Subcutaneous adipose tissue (tissue), 4 donors: ENCODE data around the gene KIF16B. TPM values are rescaled to one million over a fixed set of nuclear protein-coding genes. Genes with fewer than 3 reads are reported as not detected.

Experiments
- CTCF ChIP-seq: fragments of 450-650 bp; IDR thresholded peaks from one replicate; pipeline ENCODE4 v1.5.1; 2016; ENCODE audit warnings: low read depth, mild to moderate bottlenecking, control low read depth, antibody characterized with exemption, moderate library complexity
- total RNA-seq, 4 donors: library from RNA; depleted of rRNA; stranded (reverse); fragments of >200 nt; gene quantifications; one replicate each; pipeline ENCODE4 v1.1.0, GENCODE V29; 2016

The KIF16B gene
- total RNA-seq, 4 donors from 2014 or later, result 20.0 to 39.1 (median 26.6) TPM

- TF ChIP-seq CTCF, result no peak
Measured at GRCh38 chr20:16516794-16517193, 56.5 kb downstream of the KIF16B start.

GRCh38 chr20:16515046-16515445, 58.2 kb downstream of the KIF16B start:
- TF ChIP-seq CTCF, result no peak

- TF ChIP-seq CTCF, result no peak
Measured at GRCh38 chr20:16514140-16514539, 59.1 kb downstream of the KIF16B start.

- no peak for TF ChIP-seq CTCF
Measured at GRCh38 chr20:16505894-16506293, 67.4 kb downstream of the KIF16B start.

GRCh38 chr20:16501301-16501700, 71.9 kb downstream of the KIF16B start:
- no peak for TF ChIP-seq CTCF

- TF ChIP-seq CTCF, result no peak
Measured at GRCh38 chr20:16500197-16500596, 73.1 kb downstream of the KIF16B start.

GRCh38 chr20:16498526-16499253, 74.6 kb downstream of the KIF16B start:
- no peak for TF ChIP-seq CTCF
